Measurements from ENCODE around the gene GSTP1.
"Not testable (repeated sequence)": the region's sequence is repeated elsewhere in the genome, so short reads cannot be mapped to it uniquely, and the experiment has no call there.

Gene GSTP1

DNA sequence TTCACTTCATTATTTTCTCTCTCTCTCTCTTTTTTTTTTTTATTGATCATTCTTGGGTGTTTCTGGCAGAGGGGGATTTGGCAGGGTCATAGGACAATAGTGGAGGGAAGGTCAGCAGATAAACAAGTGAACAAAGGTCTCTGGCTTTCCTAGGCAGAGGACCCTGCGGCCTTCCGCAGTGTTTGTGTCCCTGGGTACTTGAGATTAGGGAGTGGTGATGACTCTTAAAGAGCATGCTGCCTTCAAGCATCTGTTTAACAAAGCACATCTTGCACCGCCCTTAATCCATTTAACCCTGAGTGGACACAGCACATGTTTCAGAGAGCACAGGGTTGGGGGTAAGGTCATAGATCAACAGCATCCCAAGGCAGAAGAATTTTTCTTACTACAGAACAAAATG is 13.8 kb downstream of the GSTP1 start:
- H3K27ac Mint-ChIP-seq, DNase-seq, H3K4me1 Mint-ChIP-seq, H3K36me3 Mint-ChIP-seq, H3K4me3 Mint-ChIP-seq, CTCF ChIA-PET, H3K9me3 Mint-ChIP-seq: not testable (repeated sequence)
- peaks cover 40% of the 10 kb centered on the region for H3K27me3 Mint-ChIP-seq

DNA sequence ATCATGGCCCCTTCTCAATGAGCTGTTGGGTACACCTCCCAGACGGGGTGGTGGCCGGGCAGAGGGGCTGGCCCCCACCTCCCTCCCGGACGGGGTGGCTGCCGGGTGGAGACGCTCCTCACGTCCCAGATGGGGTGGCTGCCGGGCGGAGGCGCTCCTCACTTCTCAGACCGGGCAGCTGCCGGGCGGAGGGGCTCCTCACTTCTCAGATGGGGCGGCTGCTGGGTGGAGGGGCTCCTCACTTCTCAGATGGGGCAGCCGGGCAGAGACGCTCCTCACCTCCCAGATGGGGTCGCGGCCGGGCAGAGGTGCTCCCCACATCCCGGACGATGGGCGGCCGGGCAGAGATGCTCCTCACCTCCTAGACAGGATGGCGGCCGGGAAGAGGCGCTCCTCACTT is 14.4 kb downstream of the GSTP1 start:
- DNase-seq, H3K27ac Mint-ChIP-seq, CTCF ChIA-PET, H3K4me3 Mint-ChIP-seq, H3K4me1 Mint-ChIP-seq, H3K9me3 Mint-ChIP-seq, H3K36me3 Mint-ChIP-seq: not testable (repeated sequence)
- peaks cover 44% of the 10 kb centered on the region for H3K27me3 Mint-ChIP-seq

- Mint-ChIP-seq H3K9me3 (no peaks in the 10 kb centered on the region), H3K4me3 (no peak overlapping the region), H3K4me1 (peaks cover under 1% of the 10 kb centered on the region), H3K27me3 (peaks cover 43% of the 10 kb centered on the region), H3K27ac (no peak overlapping the region), H3K36me3 (no peaks in the 10 kb centered on the region)
- CTCF ChIA-PET: no interaction called here
- DNase-seq: no peak
Measured at GRCh38 chr11:67599149-67599548, 15.5 kb downstream of the GSTP1 start.

DNA sequence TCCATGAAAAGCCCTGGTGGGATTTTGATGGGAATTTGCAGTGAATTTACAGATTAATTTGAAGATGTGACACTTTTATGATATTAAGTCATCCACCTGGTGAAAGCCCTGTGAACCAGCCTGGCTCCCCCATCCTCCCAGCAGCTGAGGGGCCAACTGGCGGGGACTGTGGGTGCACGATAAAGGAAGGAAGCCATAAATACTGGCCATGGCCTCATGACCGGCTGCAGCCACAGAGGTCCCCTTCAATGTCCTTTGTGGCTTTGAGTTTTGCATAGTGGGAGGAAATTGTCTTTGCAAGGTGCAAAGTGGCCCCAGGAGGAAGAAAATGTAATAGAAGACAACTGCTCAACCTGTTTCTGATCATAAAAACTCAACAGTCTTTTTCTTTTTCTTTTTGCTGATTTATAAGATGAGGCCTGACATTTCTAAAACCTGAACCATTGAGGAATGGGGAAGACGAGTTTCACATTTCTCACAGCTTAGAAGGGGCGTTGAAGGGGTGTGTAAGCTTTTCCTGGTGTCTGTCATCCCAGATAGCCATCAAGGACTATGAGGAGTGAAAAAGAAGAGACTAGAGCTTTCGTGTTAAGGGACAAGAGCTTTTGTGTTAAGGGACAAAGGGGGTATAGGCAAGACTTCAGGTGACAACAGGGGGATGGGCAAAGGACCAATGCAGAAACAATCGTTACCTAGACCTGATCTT is 16.9 kb downstream of the GSTP1 start:
- CTCF ChIA-PET: no interaction called here
- H3K4me1 Mint-ChIP-seq: peaks cover 4% of the 10 kb centered on the region
- no peak overlapping the region for H3K4me3 Mint-ChIP-seq
- H3K9me3 Mint-ChIP-seq: no peaks in the 10 kb centered on the region
- H3K27me3 Mint-ChIP-seq: peaks cover 43% of the 10 kb centered on the region
- no peaks in the 10 kb centered on the region for H3K36me3 Mint-ChIP-seq
- H3K27ac Mint-ChIP-seq: no peak overlapping the region
- DNase-seq: no peak

DNA sequence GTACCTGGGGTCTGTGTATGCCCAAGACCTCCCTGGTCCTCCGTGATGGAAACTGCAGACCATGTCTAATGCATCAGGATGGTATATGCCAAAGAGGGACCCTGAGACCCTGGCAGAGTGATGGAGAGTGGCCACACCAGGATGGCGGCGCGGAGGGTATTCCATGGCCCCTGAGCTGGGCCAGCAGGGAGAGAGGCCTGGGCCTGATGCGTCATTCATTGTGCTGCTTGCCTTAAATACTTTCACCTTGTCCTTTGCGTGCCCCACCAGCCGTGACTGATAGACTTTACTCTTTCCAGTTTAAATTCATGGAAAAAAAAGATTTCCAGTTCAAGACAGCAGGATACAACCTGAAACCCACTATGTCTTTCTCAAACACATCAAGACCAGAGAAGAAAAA is 17.5 kb downstream of the GSTP1 start:
- no peak for DNase-seq
- Mint-ChIP-seq H3K36me3 (no peaks in the 10 kb centered on the region), H3K4me3 (no peak overlapping the region)

GRCh38 chr11:67604119-67604518 is 20.5 kb downstream of the GSTP1 start:
- H3K27ac Mint-ChIP-seq, CTCF ChIA-PET: not testable (repeated sequence)

More for the DNA sequence above, 17.5 kb downstream of the GSTP1 start:
- Mint-ChIP-seq H3K9me3 (no peaks in the 10 kb centered on the region), H3K27me3 (peaks cover 43% of the 10 kb centered on the region), H3K4me1 (peaks cover 8% of the 10 kb centered on the region), H3K27ac (no peak overlapping the region)
- CTCF ChIA-PET: no interaction called here

DNA sequence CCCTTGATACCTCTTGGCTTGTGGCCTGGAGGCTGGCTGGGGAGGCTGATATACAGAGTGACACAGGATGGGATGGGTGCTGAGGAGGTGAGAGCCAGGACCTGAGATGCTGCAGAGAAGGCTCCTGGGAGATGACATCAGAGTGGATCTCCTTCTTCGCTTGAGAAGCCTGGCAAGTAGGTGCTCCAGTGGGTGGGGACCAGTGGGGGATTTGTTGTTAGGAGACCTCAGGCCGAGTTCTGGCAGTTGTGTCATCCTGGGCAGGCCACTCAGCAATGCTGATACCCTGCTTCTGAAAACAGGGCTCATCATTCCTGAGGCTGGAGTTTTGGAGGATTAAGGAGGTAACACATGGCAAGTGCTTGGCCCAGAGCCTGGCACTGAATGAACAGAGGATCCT is 21.2 kb downstream of the GSTP1 start:
- H3K36me3 Mint-ChIP-seq: peaks cover 9% of the 10 kb centered on the region

More at GRCh38 chr11:67604119-67604518, 20.5 kb downstream of the GSTP1 start:
- H3K36me3 Mint-ChIP-seq, DNase-seq, H3K9me3 Mint-ChIP-seq: not testable (repeated sequence)
- Mint-ChIP-seq H3K27me3 (peaks cover 30% of the 10 kb centered on the region), H3K4me1 (peaks cover 22% of the 10 kb centered on the region), H3K4me3 (peak overlapping the region; percentile 19)

DNA sequence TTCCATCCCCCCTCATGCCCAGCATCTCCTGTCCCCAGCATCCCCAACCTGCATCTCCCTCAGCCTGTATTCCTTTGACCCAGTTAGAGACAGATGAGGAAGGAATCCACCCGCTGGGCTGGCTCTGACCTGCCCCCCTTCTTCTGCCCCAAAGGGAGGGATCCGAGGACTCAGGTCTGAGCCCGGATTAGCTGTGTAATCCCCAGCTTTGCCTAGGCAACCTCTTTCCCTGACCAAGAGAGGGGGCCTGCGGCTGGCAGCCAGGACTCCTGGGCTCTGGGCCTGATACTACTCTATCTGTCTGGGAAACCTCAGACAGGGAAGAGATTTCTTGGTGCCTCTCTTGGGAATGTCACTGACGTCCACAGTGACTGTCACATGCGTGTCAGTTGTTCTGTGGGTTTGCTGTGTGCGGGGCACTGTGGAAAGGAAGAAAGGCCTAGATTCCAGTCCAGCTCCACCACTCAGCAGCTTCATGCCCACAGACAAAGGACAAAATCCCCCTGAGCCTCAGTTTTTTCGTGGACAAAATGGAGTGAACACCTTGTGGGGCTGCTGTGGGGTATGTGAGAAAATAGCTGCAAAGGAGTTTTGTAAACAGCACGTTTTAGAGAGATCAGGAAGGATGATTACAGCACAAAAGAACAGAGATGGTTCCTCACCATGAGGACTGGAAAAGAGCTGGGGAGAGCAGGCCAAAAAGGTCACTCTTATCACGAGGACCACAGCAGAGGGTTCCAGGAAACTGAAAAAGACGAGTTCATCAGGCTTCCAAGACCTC is 21.8 kb downstream of the GSTP1 start:
- Mint-ChIP-seq H3K27ac (peak overlapping the region; percentile 1), H3K27me3 (peaks cover 17% of the 10 kb centered on the region), H3K4me3 (peak overlapping the region; percentile 61), H3K36me3 (peaks cover 9% of the 10 kb centered on the region), H3K4me1 (peaks cover 22% of the 10 kb centered on the region), H3K9me3 (no peaks in the 10 kb centered on the region)
- CTCF ChIA-PET: no interaction called here
- DNase-seq: peak; percentile 15

More for the DNA sequence above, 21.2 kb downstream of the GSTP1 start:
- Mint-ChIP-seq H3K9me3 (no peaks in the 10 kb centered on the region), H3K4me1 (peaks cover 22% of the 10 kb centered on the region), H3K27me3 (peaks cover 23% of the 10 kb centered on the region), H3K27ac (no peak overlapping the region), H3K4me3 (peak overlapping the region; percentile 19)
- CTCF ChIA-PET: no interaction called here
- DNase-seq: no peak

GRCh38 chr11:67606093-67606491 is 22.5 kb downstream of the GSTP1 start:
- Mint-ChIP-seq H3K4me3 (peak overlapping the region; percentile 87), H3K27me3 (peaks cover 11% of the 10 kb centered on the region), H3K4me1 (peaks cover 22% of the 10 kb centered on the region), H3K27ac (peak overlapping the region; percentile 73), H3K9me3 (no peaks in the 10 kb centered on the region), H3K36me3 (peaks cover 12% of the 10 kb centered on the region)
- CTCF ChIA-PET: no interaction called here
- no peak for DNase-seq

DNA sequence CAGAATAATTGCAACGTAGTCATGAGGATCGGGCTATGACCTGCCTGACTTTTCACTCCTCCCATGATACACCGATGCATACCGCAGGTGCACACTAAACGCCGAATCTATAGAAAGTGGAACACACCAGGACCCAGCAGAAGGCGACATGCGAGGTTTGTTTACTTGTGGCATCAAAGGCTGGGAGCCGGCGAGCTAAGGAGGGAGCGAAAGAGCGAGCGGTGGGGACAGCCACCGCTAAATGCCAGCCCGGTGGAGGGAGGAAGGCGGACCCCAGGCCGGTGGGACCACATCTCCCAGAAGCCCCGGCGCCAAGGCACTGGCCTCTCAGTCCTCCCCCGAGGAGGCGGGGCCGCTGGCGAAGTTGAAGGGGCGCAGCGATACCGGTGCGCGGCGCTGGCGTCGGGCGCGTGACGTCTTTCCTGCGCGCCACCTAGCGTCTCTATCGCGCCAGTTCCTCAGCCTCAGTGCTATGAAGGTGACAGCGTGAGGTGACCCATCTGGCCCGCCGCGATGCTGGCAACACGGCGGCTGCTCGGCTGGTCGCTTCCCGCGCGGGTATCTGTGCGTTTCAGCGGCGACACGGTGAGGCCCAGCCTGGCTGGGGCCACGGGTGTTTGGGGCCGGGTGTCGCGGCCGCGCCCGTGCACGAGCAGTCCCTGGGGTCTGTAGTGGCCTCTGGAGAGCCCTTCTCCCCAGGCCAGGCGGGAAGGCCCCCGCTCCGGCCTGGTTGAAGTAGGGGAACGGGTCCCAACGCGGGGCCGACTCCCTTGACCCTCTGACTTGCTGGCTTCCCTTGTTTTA is 23.1 kb downstream of the GSTP1 start, which contains the start of gene NDUFV1:
NDUFV1 (plus strand) TSS at position 445 of the 804 bp plus-strand sequence; CDS start at position 514, 69 bp downstream.
- H3K36me3 Mint-ChIP-seq: peaks cover 12% of the 10 kb centered on the region
- H3K9me3 Mint-ChIP-seq: no peaks in the 10 kb centered on the region
- H3K27me3 Mint-ChIP-seq: peaks cover 8% of the 10 kb centered on the region
- peak; percentile 98 for DNase-seq
- peak within 1 kb of the TSS; percentile 73 for H3K27ac Mint-ChIP-seq
- H3K4me3 Mint-ChIP-seq: peak within 1 kb of the TSS; percentile 87
- CTCF ChIA-PET: interaction anchor here (0.6 kb wide), 1 partner anchor 75 kb away, joined by 3 read pairs; no protein-coding TSS in a partner anchor
- peaks cover 22% of the 10 kb centered on the region for H3K4me1 Mint-ChIP-seq

DNA sequence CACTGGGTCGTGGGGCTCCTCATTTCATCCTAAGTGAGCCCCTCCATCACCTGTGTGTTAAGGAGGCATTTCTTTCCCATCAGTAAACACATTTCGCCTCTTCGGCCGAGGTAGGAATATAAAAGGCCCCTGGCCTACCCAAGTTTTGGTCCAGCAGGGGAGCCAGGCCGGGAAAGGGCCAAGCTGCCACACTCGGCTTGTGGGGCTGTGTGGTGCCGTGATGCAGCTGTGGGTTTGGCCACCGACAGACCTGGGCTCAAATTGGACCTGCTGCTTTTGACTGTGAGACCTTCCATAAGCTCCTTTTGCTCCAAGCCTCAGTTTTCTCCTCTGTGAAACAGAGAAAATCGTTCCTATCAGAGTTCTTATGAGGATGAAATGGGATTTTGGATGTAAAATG is 23.9 kb downstream of the GSTP1 start:
- CTCF ChIA-PET: interaction anchor here (0.6 to 0.8 kb wide), 2 partner anchors 23 to 74 kb away, joined by 3 read pairs; no protein-coding TSS in a partner anchor
- H3K27me3 Mint-ChIP-seq: peaks cover 8% of the 10 kb centered on the region
- peaks cover 25% of the 10 kb centered on the region for H3K4me1 Mint-ChIP-seq
- H3K27ac Mint-ChIP-seq: peak overlapping the region; percentile 73
- H3K4me3 Mint-ChIP-seq: peak overlapping the region; percentile 87
- H3K36me3 Mint-ChIP-seq: peaks cover 19% of the 10 kb centered on the region
- H3K9me3 Mint-ChIP-seq: no peaks in the 10 kb centered on the region
- DNase-seq: peak; percentile 18

- no peaks in the 10 kb centered on the region for H3K27me3 Mint-ChIP-seq
- peak overlapping the region; percentile 87 for H3K4me3 Mint-ChIP-seq
- peak; percentile 19 for DNase-seq
- H3K4me1 Mint-ChIP-seq: peaks cover 30% of the 10 kb centered on the region
- H3K27ac Mint-ChIP-seq: peak overlapping the region; percentile 73
- no peaks in the 10 kb centered on the region for H3K9me3 Mint-ChIP-seq
- H3K36me3 Mint-ChIP-seq: peaks cover 23% of the 10 kb centered on the region
- CTCF ChIA-PET: interaction anchor here (0.8 kb wide), 1 partner anchor 22 kb away, joined by 3 read pairs; no protein-coding TSS in a partner anchor
Measured at GRCh38 chr11:67608486-67608885, 24.9 kb downstream of the GSTP1 start.

GRCh38 chr11:67609316-67609715 is 25.7 kb downstream of the GSTP1 start:
- DNase-seq: peak; percentile 14
- Mint-ChIP-seq H3K27me3 (no peaks in the 10 kb centered on the region), H3K4me3 (no peak overlapping the region), H3K36me3 (peaks cover 25% of the 10 kb centered on the region), H3K9me3 (no peaks in the 10 kb centered on the region), H3K4me1 (peaks cover 36% of the 10 kb centered on the region), H3K27ac (no peak overlapping the region)
- CTCF ChIA-PET: no interaction called here

DNA sequence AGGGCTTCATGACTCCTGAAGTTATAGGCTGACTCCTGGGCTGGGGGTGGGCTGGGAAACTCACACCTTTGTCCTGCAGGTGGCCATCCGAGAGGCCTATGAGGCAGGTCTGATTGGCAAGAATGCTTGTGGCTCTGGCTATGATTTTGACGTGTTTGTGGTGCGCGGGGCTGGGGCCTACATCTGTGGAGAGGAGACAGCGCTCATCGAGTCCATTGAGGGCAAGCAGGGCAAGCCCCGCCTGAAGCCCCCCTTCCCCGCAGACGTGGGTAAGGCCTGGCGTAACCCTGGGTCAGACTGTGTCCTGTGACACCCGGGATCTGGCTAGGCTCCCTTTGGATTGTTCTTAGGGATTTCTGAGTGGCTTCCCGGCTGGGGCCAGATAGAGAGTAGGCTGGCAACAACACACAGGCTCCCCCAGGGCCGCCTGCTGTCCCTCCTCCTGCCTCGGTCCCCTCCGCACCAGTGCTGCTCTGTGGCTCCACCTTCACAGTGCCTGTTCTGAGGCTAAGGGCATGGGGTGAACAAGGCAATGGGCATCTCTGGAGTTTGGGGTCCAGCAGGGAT is 26.8 kb downstream of the GSTP1 start:
- peak; percentile 16 for DNase-seq
- Mint-ChIP-seq H3K27me3 (peaks cover 2% of the 10 kb centered on the region), H3K9me3 (no peaks in the 10 kb centered on the region), H3K36me3 (peaks cover 25% of the 10 kb centered on the region), H3K4me3 (no peak overlapping the region), H3K4me1 (peaks cover 46% of the 10 kb centered on the region), H3K27ac (peak overlapping the region; percentile 37)
- CTCF ChIA-PET: no interaction called here

All from activated naive CD4-positive, alpha-beta T cell treated with anti-CD3 and anti-CD28 coated beads, Interleukin-2, amount 10 ng/mL, durations not matched to agents 7 days and 5 days (primary cell).